G401 (cell line): ENCODE results near the gene SND1. TPM values are rescaled to one million over a fixed set of nuclear protein-coding genes. Genes with fewer than 3 reads are reported as not detected.
A peak's percentile ranks its signal among the peaks of the same experiment; 100 is the strongest.

Source experiments
- DNase-seq: peaks from one replicate; pipeline ENCODE4 v3.0.0-alpha.2; 2015; ENCODE audit warnings: low spot score
- in situ Hi-C: cut with HindIII; loops from 2 replicates; pipeline ENCODE4 v1.10.0; 2016; ENCODE audit warnings: low sequenced_read_pairs, mixed read lengths
- total RNA-seq: library from RNA; depleted of rRNA; stranded (reverse); fragments of >200 nt; shearing (Covaris generic); gene quantifications from 2 replicates; pipeline ENCODE4 v1.2.3, GENCODE V29; 2014

Gene SND1
- total RNA-seq, 1 experiment from 2014 or later, result 98.0 TPM

- in situ Hi-C loops, result no loop called here
- peak; percentile 78 for DNase-seq
These were observed 354.7 kb downstream of the SND1 start for GRCh38 chr7:128006550-128007302.

- DNase-seq, result peak; percentile 86
- in situ Hi-C loops, result no loop called here
These were observed 355.3 kb downstream of the SND1 start for GRCh38 chr7:128007303-128007680.

- DNase-seq, result peak; percentile 77
- in situ Hi-C loops, result no loop called here
These were observed 356.1 kb downstream of the SND1 start for GRCh38 chr7:128008141-128008540.

GRCh38 chr7:128008744-128009143 is 356.8 kb downstream of the SND1 start:
- in situ Hi-C loops, result no loop called here
- DNase-seq, result no peak

GRCh38 chr7:128010391-128011127 is 358.6 kb downstream of the SND1 start:
- in situ Hi-C loops, result no loop called here
- DNase-seq, result no peak

GRCh38 chr7:128011131-128011661 is 359.2 kb downstream of the SND1 start:
- in situ Hi-C loops, result no loop called here
- no peak for DNase-seq

GRCh38 chr7:128014811-128015210 is 362.8 kb downstream of the SND1 start:
- in situ Hi-C loops, result no loop called here
- peak; percentile 95 for DNase-seq

- DNase-seq, result no peak
- in situ Hi-C loops, result no loop called here
These were observed 365.5 kb downstream of the SND1 start for GRCh38 chr7:128017460-128017859.

- in situ Hi-C loops, result no loop called here
- DNase-seq, result no peak
These were observed 366.2 kb downstream of the SND1 start for GRCh38 chr7:128017862-128018845.

GRCh38 chr7:128019288-128019687 is 367.3 kb downstream of the SND1 start:
- no peak for DNase-seq
- in situ Hi-C loops, result no loop called here

- no peak for DNase-seq
- in situ Hi-C loops, result no loop called here
These were observed 368.2 kb downstream of the SND1 start for GRCh38 chr7:128020159-128020558.

GRCh38 chr7:128021366-128021765 is 369.4 kb downstream of the SND1 start:
- DNase-seq, result no peak
- in situ Hi-C loops, result no loop called here

- no peak for DNase-seq
These were observed 370.9 kb downstream of the SND1 start for GRCh38 chr7:128022631-128023532.

GRCh38 chr7:128024151-128024550 is 372.2 kb downstream of the SND1 start:
- DNase-seq, result no peak
- in situ Hi-C loops, result no loop called here

More at GRCh38 chr7:128022631-128023532, 370.9 kb downstream of the SND1 start:
- in situ Hi-C loops, result no loop called here

GRCh38 chr7:128025380-128025779 is 373.4 kb downstream of the SND1 start:
- DNase-seq, result no peak
- in situ Hi-C loops, result no loop called here

GRCh38 chr7:128025819-128026218 is 373.8 kb downstream of the SND1 start:
- in situ Hi-C loops, result no loop called here
- DNase-seq, result no peak

- peak; percentile 82 for DNase-seq
- in situ Hi-C loops, result no loop called here
These were observed 374.6 kb downstream of the SND1 start for GRCh38 chr7:128026551-128026950.

- in situ Hi-C loops, result no loop called here
These were observed 375.5 kb downstream of the SND1 start for GRCh38 chr7:128027485-128027980.

More at GRCh38 chr7:128027485-128027980, 375.5 kb downstream of the SND1 start:
- DNase-seq, result peak; percentile 53
